GM10266 (cell line): ENCODE data around the gene MLC1.

Source experiments
- DNase-seq: peaks from one replicate; pipeline ENCODE4 v3.0.0; 2012; ENCODE audit errors: extremely low spot score
- CTCF ChIP-seq: IDR thresholded peaks from 2 replicates; pipeline ENCODE4 v1.5.1; 2012; ENCODE audit warnings: mild to moderate bottlenecking, low read depth; ENCODE audit not compliant: control insufficient read depth, insufficient read depth; ENCODE audit errors: missing control alignments

The MLC1 gene

GRCh38 chr22:50015451-50016307, 69.5 kb downstream of the MLC1 start:
- TF ChIP-seq CTCF, result no peak
- DNase-seq, result no peak

GRCh38 chr22:50014655-50015401, 70.4 kb downstream of the MLC1 start:
- no peak for DNase-seq
- TF ChIP-seq CTCF, result no peak

GRCh38 chr22:50014053-50014501, 71.1 kb downstream of the MLC1 start:
- TF ChIP-seq CTCF, result no peak
- DNase-seq, result no peak

GRCh38 chr22:50012211-50013181, 72.7 kb downstream of the MLC1 start, which contains the start of gene IL17REL:
Gene IL17REL (minus strand): TSS chr22:50012765. CDS start chr22:50012646, 119 bp downstream.
- no peak for TF ChIP-seq CTCF
- DNase-seq, result no peak

GRCh38 chr22:50011447-50012210, 73.6 kb downstream of the MLC1 start:
- no peak for DNase-seq
- TF ChIP-seq CTCF, result no peak
